Measurements from ENCODE around the gene TTC9.

Gene TTC9

DNA sequence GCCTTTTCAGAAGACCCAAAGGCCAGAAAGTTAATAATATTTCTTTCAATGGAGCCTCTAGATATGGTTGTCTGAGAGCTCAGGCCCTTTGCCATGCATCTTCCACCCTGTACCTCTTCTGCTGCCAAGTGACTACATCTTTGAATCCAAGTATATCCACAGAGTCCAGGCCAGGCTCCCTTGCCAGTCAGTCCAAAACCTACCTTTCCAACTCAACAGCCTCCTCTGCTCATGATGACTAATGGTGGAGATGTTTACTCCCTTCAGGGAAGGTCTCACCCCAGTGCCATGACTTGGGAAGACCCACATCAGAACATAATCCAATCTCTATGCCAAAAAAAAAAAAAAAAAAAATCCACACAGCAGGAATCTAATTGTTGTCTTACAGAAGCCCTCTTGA, 20.4 kb downstream of the TTC9 start:
- H3K27ac ChIP-seq = no peak overlapping the region
- no peak overlapping the region for H3K4me2 ChIP-seq (ENCODE audit: low read length)

DNA sequence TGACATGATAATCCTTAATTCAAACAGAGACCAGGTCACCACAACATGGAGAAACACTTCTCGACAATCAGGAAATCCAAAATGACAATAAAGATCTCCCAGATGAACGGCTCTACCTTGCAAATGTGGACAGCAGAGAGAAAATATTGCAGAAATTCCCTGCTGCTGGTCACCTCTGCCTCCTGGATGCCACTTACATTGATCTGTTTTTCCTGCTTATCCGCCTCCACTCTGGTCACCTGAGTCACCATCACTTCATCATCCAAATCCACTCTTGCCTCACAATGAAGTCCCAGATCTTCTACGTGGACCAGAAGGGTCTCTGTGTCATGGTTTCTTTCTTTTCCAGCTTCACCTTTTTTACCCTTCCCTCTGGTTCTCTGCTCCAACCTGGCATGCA, 21.1 kb downstream of the TTC9 start:
- H3K27ac ChIP-seq = no peak overlapping the region
- no peaks in the 10 kb centered on the region for H3K36me3 ChIP-seq (ENCODE audit: control insufficient read depth, insufficient read depth, low read length)
- no peaks in the 10 kb centered on the region for H3K4me1 ChIP-seq
- TF ChIP-seq, protein P1, sequence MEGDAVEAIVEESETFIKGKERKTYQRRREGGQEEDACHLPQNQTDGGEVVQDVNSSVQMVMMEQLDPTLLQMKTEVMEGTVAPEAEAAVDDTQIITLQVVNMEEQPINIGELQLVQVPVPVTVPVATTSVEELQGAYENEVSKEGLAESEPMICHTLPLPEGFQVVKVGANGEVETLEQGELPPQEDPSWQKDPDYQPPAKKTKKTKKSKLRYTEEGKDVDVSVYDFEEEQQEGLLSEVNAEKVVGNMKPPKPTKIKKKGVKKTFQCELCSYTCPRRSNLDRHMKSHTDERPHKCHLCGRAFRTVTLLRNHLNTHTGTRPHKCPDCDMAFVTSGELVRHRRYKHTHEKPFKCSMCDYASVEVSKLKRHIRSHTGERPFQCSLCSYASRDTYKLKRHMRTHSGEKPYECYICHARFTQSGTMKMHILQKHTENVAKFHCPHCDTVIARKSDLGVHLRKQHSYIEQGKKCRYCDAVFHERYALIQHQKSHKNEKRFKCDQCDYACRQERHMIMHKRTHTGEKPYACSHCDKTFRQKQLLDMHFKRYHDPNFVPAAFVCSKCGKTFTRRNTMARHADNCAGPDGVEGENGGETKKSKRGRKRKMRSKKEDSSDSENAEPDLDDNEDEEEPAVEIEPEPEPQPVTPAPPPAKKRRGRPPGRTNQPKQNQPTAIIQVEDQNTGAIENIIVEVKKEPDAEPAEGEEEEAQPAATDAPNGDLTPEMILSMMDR (IDR thresholded peaks at IDR 0.05) = no peak
- H3K27me3 ChIP-seq (ENCODE audit: control insufficient read depth, insufficient read depth, low read length) = no peaks in the 10 kb centered on the region
- no peak overlapping the region for H2AFZ ChIP-seq
- H3K79me2 ChIP-seq = no peaks in the 10 kb centered on the region
- no peak overlapping the region for H3K9ac ChIP-seq
- H3K4me2 ChIP-seq (ENCODE audit: low read length) = no peak overlapping the region
- H3K9me3 ChIP-seq (ENCODE audit: control insufficient read depth, low read length) = no peaks in the 10 kb centered on the region
- H3K4me3 ChIP-seq (ENCODE audit: low read depth, low read length) = no peak overlapping the region

More for the DNA sequence above, 20.4 kb downstream of the TTC9 start:
- Histone ChIP-seq H3K27me3 (ENCODE audit: control insufficient read depth, insufficient read depth, low read length) (no peaks in the 10 kb centered on the region), H3K4me3 (ENCODE audit: low read depth, low read length) (no peak overlapping the region), H3K4me1 (no peaks in the 10 kb centered on the region), H2AFZ (no peak overlapping the region), H3K36me3 (ENCODE audit: control insufficient read depth, insufficient read depth, low read length) (no peaks in the 10 kb centered on the region), H3K9ac (no peak overlapping the region), H3K79me2 (no peaks in the 10 kb centered on the region), H3K9me3 (ENCODE audit: control insufficient read depth, low read length) (no peaks in the 10 kb centered on the region)
- TF ChIP-seq, protein P1 (IDR thresholded peaks at IDR 0.05) = no peak

DNA sequence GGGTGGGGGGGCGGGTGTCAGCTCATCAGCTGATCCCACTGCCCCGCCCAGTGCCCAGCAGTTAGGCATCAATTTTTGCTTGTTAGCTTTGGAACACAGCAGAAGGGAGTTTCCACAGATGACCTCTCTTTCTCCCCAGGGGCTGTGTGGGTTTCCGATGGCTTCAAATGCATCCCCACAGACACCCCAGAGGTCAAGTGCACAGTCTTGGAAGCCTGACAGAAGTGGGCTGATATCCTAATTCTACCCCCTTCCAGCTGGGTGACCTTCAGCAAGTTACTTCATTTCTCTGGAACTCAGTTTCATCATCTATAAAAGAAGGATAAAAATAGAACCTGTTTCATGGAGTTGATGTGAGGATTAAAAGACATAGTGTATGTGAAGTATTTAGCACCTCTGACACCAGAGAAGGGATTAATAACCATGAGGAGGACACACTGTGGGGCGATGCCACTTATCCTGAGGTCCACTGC, 22.0 kb downstream of the TTC9 start:
- H3K4me3 ChIP-seq (ENCODE audit: low read depth, low read length) = no peak overlapping the region
- H2AFZ ChIP-seq = no peak overlapping the region
- TF ChIP-seq, protein P1 (IDR thresholded peaks at IDR 0.05) = no peak
- no peaks in the 10 kb centered on the region for H3K79me2 ChIP-seq
- no peak overlapping the region for H3K27ac ChIP-seq
- no peak overlapping the region for H3K4me2 ChIP-seq (ENCODE audit: low read length)
- H3K4me1 ChIP-seq = no peaks in the 10 kb centered on the region
- H3K9me3 ChIP-seq (ENCODE audit: control insufficient read depth, low read length) = no peaks in the 10 kb centered on the region
- H3K27me3 ChIP-seq (ENCODE audit: control insufficient read depth, insufficient read depth, low read length) = no peaks in the 10 kb centered on the region
- no peaks in the 10 kb centered on the region for H3K36me3 ChIP-seq (ENCODE audit: control insufficient read depth, insufficient read depth, low read length)
- no peak overlapping the region for H3K9ac ChIP-seq

DNA sequence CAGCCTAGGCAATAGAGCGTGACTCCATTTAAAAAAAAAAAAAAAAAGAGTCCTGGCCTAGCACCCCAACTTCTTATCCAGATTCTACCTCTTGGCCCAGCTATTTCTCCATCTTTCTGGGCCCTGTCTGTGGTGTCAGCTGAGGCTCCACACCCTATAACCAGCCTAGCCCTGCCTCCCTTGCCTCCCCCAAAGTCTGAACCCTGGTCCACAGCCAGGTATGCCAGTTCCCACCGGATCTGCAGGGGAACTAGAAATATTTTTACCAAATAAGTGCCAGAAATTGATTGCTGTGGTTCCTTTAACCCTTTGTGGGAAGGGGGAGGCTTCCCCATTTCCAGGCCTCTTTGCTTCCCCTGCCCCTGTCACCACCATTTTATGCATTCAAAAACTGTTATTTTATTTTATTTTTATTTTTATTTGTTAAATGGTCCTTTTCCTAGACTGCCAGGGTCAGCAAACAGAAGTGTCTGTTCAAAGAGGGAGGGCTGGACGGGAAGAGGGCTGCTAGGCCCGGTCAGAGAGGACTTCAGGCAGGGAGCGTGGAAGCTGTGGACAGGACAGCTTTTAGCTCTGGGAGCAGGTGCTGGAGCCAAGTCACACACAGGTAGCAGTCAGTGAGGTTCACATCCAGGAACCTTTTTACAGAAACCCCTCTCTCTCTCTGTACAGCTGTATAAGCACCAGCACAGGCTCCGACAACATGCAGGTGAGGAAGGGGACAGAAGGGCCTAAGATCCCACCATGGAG, 23.2 kb downstream of the TTC9 start:
- H3K9ac ChIP-seq = no peak overlapping the region
- H2AFZ ChIP-seq = no peak overlapping the region
- H3K4me3 ChIP-seq (ENCODE audit: low read depth, low read length) = no peak overlapping the region
- no peaks in the 10 kb centered on the region for H3K36me3 ChIP-seq (ENCODE audit: control insufficient read depth, insufficient read depth, low read length)
- H3K4me2 ChIP-seq (ENCODE audit: low read length) = no peak overlapping the region
- no peaks in the 10 kb centered on the region for H3K9me3 ChIP-seq (ENCODE audit: control insufficient read depth, low read length)
- H3K79me2 ChIP-seq = no peaks in the 10 kb centered on the region
- TF ChIP-seq, protein P1 (IDR thresholded peaks at IDR 0.05) = no peak
- H3K4me1 ChIP-seq = no peaks in the 10 kb centered on the region
- H3K27me3 ChIP-seq (ENCODE audit: control insufficient read depth, insufficient read depth, low read length) = no peaks in the 10 kb centered on the region
- no peak overlapping the region for H3K27ac ChIP-seq
